Panc1 (cell line): ENCODE measurements around the gene TRAPPC14. TPM values are rescaled to one million over a fixed set of nuclear protein-coding genes. Genes with fewer than 3 reads are reported as not detected.

Source experiments
- ATAC-seq: fragments of 200-7000 bp; cut with Tn5 transposase; 2 replicates; pipeline ENCODE4 v1.9.1; 2020; ENCODE audit warnings: mild to moderate bottlenecking, moderate library complexity
- BruUV-seq: library from RNA; stranded (reverse); fragments of 400-500 nt; replicated peaks from 2 replicates; lab custom pipeline; 2021; lab: Mats Ljungman, UMichigan
- CTCF ChIA-PET: fragments of 300-600 bp; sonication (Branson Sonifier 250); formaldehyde crosslinking; loops from one replicate; lab custom pipeline; 2022; ENCODE audit warnings: antibody characterized with exemption; lab: Charles Lee
- POLR2A ChIA-PET: fragments of 300-600 bp; sonication (Branson Sonifier 250); formaldehyde crosslinking; loops from one replicate; lab custom pipeline; 2022; ENCODE audit warnings: antibody characterized with exemption; lab: Charles Lee
- DNase-seq: peaks from one replicate; pipeline ENCODE4 v3.0.0-alpha.2; 2010; ENCODE audit warnings: low read depth, low spot score
- H3K27ac ChIP-seq: 2 replicates; pipeline ENCODE4 v1.5.1; 2011; ENCODE audit warnings: mild to moderate bottlenecking, low read length, inconsistent platforms
- H3K27me3 ChIP-seq: fragments of 200-500 bp; sonication (Bioruptor generic); 2 replicates; pipeline ENCODE4 v1.6.0; 2014; ENCODE audit warnings: low read length, inconsistent platforms; ENCODE audit not compliant: control insufficient read depth, insufficient read depth
- H3K36me3 ChIP-seq: fragments of 200-500 bp; sonication (Bioruptor generic); 2 replicates; pipeline ENCODE4 v1.5.1; 2014; ENCODE audit warnings: inconsistent platforms, mild to moderate bottlenecking, low read length, moderate library complexity; ENCODE audit not compliant: control insufficient read depth, insufficient read depth
- H3K4me1 ChIP-seq: 2 replicates; pipeline ENCODE4 v1.5.1; 2011; ENCODE audit warnings: inconsistent platforms, mild to moderate bottlenecking, low read length, moderate library complexity; ENCODE audit not compliant: control insufficient read depth, insufficient read depth
- H3K4me3 ChIP-seq, 2 experiments: 2 replicates each; pipeline ENCODE4 v1.5.1; 2011 to 2012; ENCODE audit warnings: low read depth in 2 of 2, low read length in 2 of 2, mild to moderate bottlenecking in 2 of 2, inconsistent platforms in 1 of 2, moderate library complexity in 1 of 2
- H3K9me3 ChIP-seq: fragments of 200-500 bp; sonication (Bioruptor generic); 2 replicates; pipeline ENCODE4 v1.5.1; 2014; ENCODE audit warnings: low read depth, mild to moderate bottlenecking, inconsistent platforms, low read length, moderate library complexity; ENCODE audit not compliant: control insufficient read depth, insufficient read depth
- POLR2AphosphoS5 ChIP-seq: IDR thresholded peaks from 2 replicates; pipeline ENCODE4 v1.6.1; 2012; ENCODE audit warnings: mild to moderate bottlenecking, low read depth, low read length, moderate library complexity
- SIN3A ChIP-seq: IDR thresholded peaks from 2 replicates; pipeline ENCODE4 v1.6.1; 2012; ENCODE audit warnings: low read depth, mild to moderate bottlenecking, low read length, moderate library complexity, borderline replicate concordance; ENCODE audit not compliant: insufficient read depth
- TCF7L2 ChIP-seq: IDR thresholded peaks from 2 replicates; pipeline ENCODE4 v1.6.1; 2011; ENCODE audit warnings: mild to moderate bottlenecking, low read depth, low read length, inconsistent platforms
- in situ Hi-C: cut with HindIII; loops from 2 replicates; pipeline ENCODE4 v1.10.0; 2016; ENCODE audit warnings: low sequenced_read_pairs, low pct_unique_long_range_greater_than_20kb
- intact Hi-C: fragments of 100-400 bp; cut with micrococcal nuclease; formaldehyde crosslinking; loops from one replicate; pipeline ENCODE4 v1.10.0; 2022; ENCODE audit not compliant: unreplicated experiment
- total RNA-seq: library from RNA; stranded (reverse); gene quantifications from one replicate; pipeline ENCODE4 v1.2.1, GENCODE V29; 2021; ENCODE audit not compliant: unreplicated experiment
- TF ChIP-seq, protein P1 (sequence below): fragments of 450-650 bp; IDR thresholded peaks from 2 replicates; pipeline ENCODE4 v1.5.1; 2017; ENCODE audit warnings: mild to moderate bottlenecking
- TF ChIP-seq, protein P2 (sequence below), 2 experiments: IDR thresholded peaks; 2 replicates each; pipeline ENCODE4 v1.6.1; 2011 to 2012; ENCODE audit warnings: low read depth in 2 of 2, control low read depth in 1 of 2, low read length in 1 of 2, mild to moderate bottlenecking in 1 of 2, moderate library complexity in 1 of 2; ENCODE audit not compliant: insufficient read depth in 1 of 2

TRAPPC14 gene
- total RNA-seq, 1 experiment from 2014 or later, result 33.2 TPM

DNA sequence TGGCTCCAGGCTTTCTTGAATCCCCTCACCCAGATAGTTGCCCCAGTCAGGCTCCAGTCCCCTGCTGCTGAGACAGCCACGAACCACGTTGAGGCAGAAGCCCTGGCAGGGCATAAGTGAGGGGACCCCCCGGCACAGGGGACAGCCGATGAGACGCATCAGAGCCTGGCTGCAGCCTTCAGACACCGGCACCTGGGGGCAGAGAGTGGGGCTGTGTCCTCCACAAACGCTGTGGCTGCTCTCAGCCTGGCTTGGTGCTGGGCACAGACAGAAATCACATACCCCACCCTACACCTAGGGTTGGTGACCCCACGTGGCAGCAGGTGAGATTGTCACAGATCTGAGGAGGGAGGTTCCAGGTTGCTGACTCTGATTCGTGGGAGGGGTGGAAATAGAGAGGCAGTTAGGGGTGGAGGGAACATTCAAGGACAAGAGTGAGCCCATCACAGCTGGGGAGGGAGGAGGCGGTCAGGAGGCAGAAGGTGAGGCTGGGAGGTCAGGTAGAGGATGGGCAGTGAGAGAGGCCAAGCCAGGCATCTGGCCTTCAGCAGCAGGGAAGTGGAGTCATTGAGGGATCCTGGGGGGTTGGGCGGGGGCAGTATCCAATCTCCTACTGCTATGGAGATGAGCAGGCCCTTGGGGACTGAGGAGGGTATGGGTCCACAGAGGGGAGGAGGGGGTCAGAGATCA, 15.4 kb upstream of the TRAPPC14 start:
- peaks cover 3% of the 10 kb centered on the region; the same call in 1 of the 2 replicates for H3K4me1 ChIP-seq
- intact Hi-C loops (no loop called here), in situ Hi-C loops (no loop called here)
- ATAC-seq, result no peak
- ChIA-PET CTCF (no interaction called here), POLR2A (no interaction called here)
- peaks cover 2% of the 10 kb centered on the region; the same call in 1 of the 2 replicates for H3K36me3 ChIP-seq
- H3K9me3 ChIP-seq, result no peaks in the 10 kb centered on the region
- BruUV-seq, result no TSS peak
- H3K4me3 ChIP-seq, result no peak overlapping the region
- no peak overlapping the region for H3K27ac ChIP-seq
- no peaks in the 10 kb centered on the region for H3K27me3 ChIP-seq
- TF ChIP-seq, protein P1, sequence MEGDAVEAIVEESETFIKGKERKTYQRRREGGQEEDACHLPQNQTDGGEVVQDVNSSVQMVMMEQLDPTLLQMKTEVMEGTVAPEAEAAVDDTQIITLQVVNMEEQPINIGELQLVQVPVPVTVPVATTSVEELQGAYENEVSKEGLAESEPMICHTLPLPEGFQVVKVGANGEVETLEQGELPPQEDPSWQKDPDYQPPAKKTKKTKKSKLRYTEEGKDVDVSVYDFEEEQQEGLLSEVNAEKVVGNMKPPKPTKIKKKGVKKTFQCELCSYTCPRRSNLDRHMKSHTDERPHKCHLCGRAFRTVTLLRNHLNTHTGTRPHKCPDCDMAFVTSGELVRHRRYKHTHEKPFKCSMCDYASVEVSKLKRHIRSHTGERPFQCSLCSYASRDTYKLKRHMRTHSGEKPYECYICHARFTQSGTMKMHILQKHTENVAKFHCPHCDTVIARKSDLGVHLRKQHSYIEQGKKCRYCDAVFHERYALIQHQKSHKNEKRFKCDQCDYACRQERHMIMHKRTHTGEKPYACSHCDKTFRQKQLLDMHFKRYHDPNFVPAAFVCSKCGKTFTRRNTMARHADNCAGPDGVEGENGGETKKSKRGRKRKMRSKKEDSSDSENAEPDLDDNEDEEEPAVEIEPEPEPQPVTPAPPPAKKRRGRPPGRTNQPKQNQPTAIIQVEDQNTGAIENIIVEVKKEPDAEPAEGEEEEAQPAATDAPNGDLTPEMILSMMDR, result no peak
- TF ChIP-seq SIN3A (no peak), POLR2AphosphoS5 (no peak), TCF7L2 (no peak)
- TF ChIP-seq, protein P2, sequence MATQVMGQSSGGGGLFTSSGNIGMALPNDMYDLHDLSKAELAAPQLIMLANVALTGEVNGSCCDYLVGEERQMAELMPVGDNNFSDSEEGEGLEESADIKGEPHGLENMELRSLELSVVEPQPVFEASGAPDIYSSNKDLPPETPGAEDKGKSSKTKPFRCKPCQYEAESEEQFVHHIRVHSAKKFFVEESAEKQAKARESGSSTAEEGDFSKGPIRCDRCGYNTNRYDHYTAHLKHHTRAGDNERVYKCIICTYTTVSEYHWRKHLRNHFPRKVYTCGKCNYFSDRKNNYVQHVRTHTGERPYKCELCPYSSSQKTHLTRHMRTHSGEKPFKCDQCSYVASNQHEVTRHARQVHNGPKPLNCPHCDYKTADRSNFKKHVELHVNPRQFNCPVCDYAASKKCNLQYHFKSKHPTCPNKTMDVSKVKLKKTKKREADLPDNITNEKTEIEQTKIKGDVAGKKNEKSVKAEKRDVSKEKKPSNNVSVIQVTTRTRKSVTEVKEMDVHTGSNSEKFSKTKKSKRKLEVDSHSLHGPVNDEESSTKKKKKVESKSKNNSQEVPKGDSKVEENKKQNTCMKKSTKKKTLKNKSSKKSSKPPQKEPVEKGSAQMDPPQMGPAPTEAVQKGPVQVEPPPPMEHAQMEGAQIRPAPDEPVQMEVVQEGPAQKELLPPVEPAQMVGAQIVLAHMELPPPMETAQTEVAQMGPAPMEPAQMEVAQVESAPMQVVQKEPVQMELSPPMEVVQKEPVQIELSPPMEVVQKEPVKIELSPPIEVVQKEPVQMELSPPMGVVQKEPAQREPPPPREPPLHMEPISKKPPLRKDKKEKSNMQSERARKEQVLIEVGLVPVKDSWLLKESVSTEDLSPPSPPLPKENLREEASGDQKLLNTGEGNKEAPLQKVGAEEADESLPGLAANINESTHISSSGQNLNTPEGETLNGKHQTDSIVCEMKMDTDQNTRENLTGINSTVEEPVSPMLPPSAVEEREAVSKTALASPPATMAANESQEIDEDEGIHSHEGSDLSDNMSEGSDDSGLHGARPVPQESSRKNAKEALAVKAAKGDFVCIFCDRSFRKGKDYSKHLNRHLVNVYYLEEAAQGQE (IDR thresholded peaks at IDR 0.05; ENCODE audit: insufficient read depth in 1 of 2, low read depth in 2 of 2, low read length in 1 of 2), result no peak
- DNase-seq, result no peak

DNA sequence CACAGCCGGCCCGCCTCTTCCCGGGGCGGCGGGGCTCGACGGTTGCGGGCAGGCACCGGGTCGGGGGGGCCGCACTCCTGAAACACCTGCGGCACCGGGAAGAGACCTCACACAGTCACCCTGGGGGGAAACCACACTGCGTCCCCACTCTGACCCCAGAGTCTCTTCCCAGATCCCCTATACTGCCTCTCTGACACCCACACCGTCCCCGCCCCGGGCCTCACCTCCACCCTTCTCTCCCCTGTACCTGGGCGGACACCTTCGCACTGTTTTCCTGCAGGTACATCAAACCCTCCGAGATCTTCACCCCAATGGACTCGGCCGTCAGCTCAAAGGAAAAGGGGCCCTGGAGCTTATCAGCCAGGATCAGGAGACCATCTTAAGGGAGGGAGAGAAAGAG, 13.3 kb upstream of the TRAPPC14 start:
- ATAC-seq (peak; percentile 14), DNase-seq (no peak)
- POLR2A ChIA-PET, result no interaction called here
- no peak overlapping the region for H3K27ac ChIP-seq
- no peaks in the 10 kb centered on the region; the same call in 1 of the 2 replicates for H3K36me3 ChIP-seq
- in situ Hi-C loops (no loop called here), intact Hi-C loops (no loop called here)
- CTCF ChIA-PET, result interaction anchor here (0.6 kb wide), 1 partner anchor 37 kb away, joined by 7 read pairs; no protein-coding TSS in a partner anchor
- BruUV-seq, result no TSS peak
- no peaks in the 10 kb centered on the region for H3K9me3 ChIP-seq
- TF ChIP-seq SIN3A (no peak), TCF7L2 (no peak), POLR2AphosphoS5 (no peak)
- TF ChIP-seq, protein P2 (IDR thresholded peaks at IDR 0.05; ENCODE audit: insufficient read depth in 1 of 2, low read depth in 2 of 2, low read length in 1 of 2), result no peak
- TF ChIP-seq, protein P1, result no peak
- peaks cover 7% of the 10 kb centered on the region for H3K4me1 ChIP-seq
- H3K4me3 ChIP-seq, result peak overlapping the region; percentile 36 to 44
- no peaks in the 10 kb centered on the region for H3K27me3 ChIP-seq
